ENCODE data around the gene TMEM231. TPM values are rescaled to one million over a fixed set of nuclear protein-coding genes. Genes with fewer than 3 reads are reported as not detected.

Gene TMEM231
- total and polyA plus RNA-seq, 11 donors: 1.7 to 9.1 (median 7.1) TPM

- ATAC-seq: no peak
- no peak overlapping the region for H3K27ac ChIP-seq
- no peaks in the 10 kb centered on the region for H3K36me3 ChIP-seq
- no peaks in the 10 kb centered on the region for H3K27me3 ChIP-seq
- no peaks in the 10 kb centered on the region for H3K9me3 ChIP-seq
- DNase-seq: no peak
- no peak overlapping the region for H3K4me3 ChIP-seq
- 91 to 97% (median 96%) methylated on average over 11 of the region's 11 CpGs for WGBS, 4 donors
- H3K4me1 ChIP-seq: peaks cover 0 to 10% (median 6%) of the 10 kb centered on the region in 12 donors
- TF ChIP-seq CTCF (IDR thresholded peaks at IDR 0.05) (no peak), POLR2A (IDR thresholded peaks at IDR 0.05) (no peak)
- intact Hi-C loops (cut with DNase I): no loop called here
These were observed 41.8 kb downstream of the TMEM231 start for GRCh38 chr16:75514296-75514695.

- Histone ChIP-seq H3K36me3 (no peaks in the 10 kb centered on the region), H3K4me3 (no peak overlapping the region), H3K9me3 (no peaks in the 10 kb centered on the region), H3K4me1 (peaks cover 0 to 12% (median under 1%) of the 10 kb centered on the region in 12 donors), H3K27me3 (no peaks in the 10 kb centered on the region), H3K27ac (peak overlapping the region in 6 of 12 donors; percentile 14 to 67 (median 25))
- DNase-seq (peak in 2 of 5 donors; percentile 58 to 66), ATAC-seq (peak; percentile 36 to 83 (median 75))
- TF ChIP-seq CTCF (IDR thresholded peaks at IDR 0.05): no peak
- no peak for TF ChIP-seq POLR2A (IDR thresholded peaks at IDR 0.05)
- intact Hi-C loops (cut with DNase I): loop anchor here in 1 of 10 donors (5.0 kb wide), 1 partner anchor 36 kb away; no protein-coding TSS in a partner anchor
- 28 to 53% (median 34%) methylated on average over 7 of the region's 7 CpGs for WGBS, 4 donors
These were observed 49.5 kb downstream of the TMEM231 start for GRCh38 chr16:75506574-75506973.

- no peak for ATAC-seq
- TF ChIP-seq CTCF (IDR thresholded peaks at IDR 0.05) (no peak), POLR2A (IDR thresholded peaks at IDR 0.05) (no peak)
- Histone ChIP-seq H3K27ac (peak overlapping the region in 6 of 12 donors; percentile 14 to 67 (median 25)), H3K36me3 (no peaks in the 10 kb centered on the region), H3K4me3 (no peak overlapping the region), H3K27me3 (no peaks in the 10 kb centered on the region), H3K9me3 (no peaks in the 10 kb centered on the region), H3K4me1 (peaks cover 0 to 13% (median 2%) of the 10 kb centered on the region in 12 donors)
- 81 to 89% (median 87%) methylated on average over 3 of the region's 3 CpGs for WGBS, 4 donors
- no peak for DNase-seq
- intact Hi-C loops (cut with DNase I): loop anchor here in 1 of 10 donors (5.0 kb wide), 1 partner anchor 36 kb away; no protein-coding TSS in a partner anchor
These were observed 49.9 kb downstream of the TMEM231 start for GRCh38 chr16:75506107-75506506.

GRCh38 chr16:75503801-75504200, 52.3 kb downstream of the TMEM231 start:
- Histone ChIP-seq H3K27me3 (no peaks in the 10 kb centered on the region), H3K4me1 (peaks cover 0 to 21% (median 6%) of the 10 kb centered on the region in 12 donors), H3K4me3 (no peak overlapping the region), H3K36me3 (no peaks in the 10 kb centered on the region), H3K9me3 (no peaks in the 10 kb centered on the region), H3K27ac (no peak overlapping the region)
- 72 to 90% (median 85%) methylated on average over 1 of the region's 1 CpG for WGBS, 4 donors
- no peak for ATAC-seq
- no peak for DNase-seq
- no peak for TF ChIP-seq POLR2A (IDR thresholded peaks at IDR 0.05)
- TF ChIP-seq CTCF (IDR thresholded peaks at IDR 0.05): no peak
- intact Hi-C loops (cut with DNase I): no loop called here

Data from heart left ventricle (tissue), 16 donors.